Measurements from ENCODE around the gene CDC73. TPM values are rescaled to one million over a fixed set of nuclear protein-coding genes. Genes with fewer than 3 reads are reported as not detected.

The CDC73 gene
- total RNA-seq, 1 experiment from 2014 or later = 63.2 TPM

GRCh38 chr1:193210996-193211395, 89.2 kb downstream of the CDC73 start:
- intact Hi-C loops (cut with micrococcal nuclease) = no loop called here
- no peak for DNase-seq (ENCODE audit: low read depth, low spot score)
- CTCF ChIA-PET = interaction anchor here (0.7 to 1.4 kb wide), 2 partner anchors 21 to 192 kb away, joined by 3 read pairs; no protein-coding TSS in a partner anchor
- peaks cover 2 to 26% of the 10 kb centered on the region in 2 experiments; a peak in 2 of 4 replicates for H3K4me1 ChIP-seq (ENCODE audit: control insufficient read depth in 1 of 2, insufficient read depth in 2 of 2, low read length in 2 of 2)
- peak overlapping the region; percentile 2; the same call in 1 of the 2 replicates for H3K27ac ChIP-seq (ENCODE audit: low read depth, low read length)
- H3K27me3 ChIP-seq (ENCODE audit: insufficient read depth, low read length) = no peaks in the 10 kb centered on the region
- H3K79me2 ChIP-seq (ENCODE audit: insufficient read depth, low read length) = peaks cover 13% of the 10 kb centered on the region
- H3K9me3 ChIP-seq (ENCODE audit: control insufficient read depth in 1 of 2, insufficient read depth in 1 of 2, low read depth in 1 of 2, low read length in 2 of 2) = no peaks in the 10 kb centered on the region
- no peaks in the 10 kb centered on the region for H3K9me2 ChIP-seq (ENCODE audit: insufficient read depth)
- TF ChIP-seq SIN3A (IDR thresholded peaks at IDR 0.05; ENCODE audit: low read depth) (no peak), TCF7L2 (IDR thresholded peaks at IDR 0.05; ENCODE audit: borderline replicate concordance, extremely low read depth, insufficient read depth, insufficient read length) (no peak)
- no peak overlapping the region for H2AFZ ChIP-seq (ENCODE audit: low read depth, low read length, poor library complexity, severe bottlenecking)
- H3K4me3 ChIP-seq (replicated peaks in 1 of 2; ENCODE audit: low read depth in 1 of 2, low read length in 2 of 2) = peak overlapping the region in 1 of 2 experiments; percentile 27; a peak in 1 of 4 replicates
- H3K36me3 ChIP-seq (ENCODE audit: control insufficient read depth in 1 of 2, insufficient read depth in 2 of 2, low read length in 2 of 2) = peaks cover 4 to 23% of the 10 kb centered on the region in 2 experiments; a peak in 2 of 4 replicates
- H4K20me1 ChIP-seq (ENCODE audit: insufficient read depth) = no peaks in the 10 kb centered on the region
- peak overlapping the region; percentile 49 for H3K4me2 ChIP-seq (ENCODE audit: low read length)
- BruUV-seq (replicated peaks) = no TSS peak
- RAD21 ChIA-PET (ENCODE audit: low non-redundant PET in 1 of 2, low total read pairs in 2 of 2, uncharacterized antibody in 2 of 2, unreplicated experiment in 2 of 2) = no interaction called here
- H3K9ac ChIP-seq (ENCODE audit: low read length) = peak overlapping the region; percentile 27
- peak; percentile 28; the same call in 1 of the 2 replicates for ATAC-seq
- POLR2A ChIA-PET = no interaction called here

GRCh38 chr1:193211539-193211938, 89.7 kb downstream of the CDC73 start:
- Histone ChIP-seq H3K4me2 (ENCODE audit: low read length) (peak overlapping the region; percentile 49), H3K9ac (ENCODE audit: low read length) (peak overlapping the region; percentile 27), H3K9me3 (ENCODE audit: control insufficient read depth in 1 of 2, insufficient read depth in 1 of 2, low read depth in 1 of 2, low read length in 2 of 2) (no peaks in the 10 kb centered on the region), H3K79me2 (ENCODE audit: insufficient read depth, low read length) (peaks cover 9% of the 10 kb centered on the region), H3K4me3 (replicated peaks in 1 of 2; ENCODE audit: low read depth in 1 of 2, low read length in 2 of 2) (peak overlapping the region in 1 of 2 experiments; percentile 27; a peak in 2 of 4 replicates), H4K20me1 (ENCODE audit: insufficient read depth) (no peaks in the 10 kb centered on the region; the same call in 1 of the 2 replicates), H3K27ac (ENCODE audit: low read depth, low read length) (peak overlapping the region; percentile 2; the same call in 1 of the 2 replicates), H3K4me1 (ENCODE audit: control insufficient read depth in 1 of 2, insufficient read depth in 2 of 2, low read length in 2 of 2) (peaks cover 2 to 26% of the 10 kb centered on the region in 2 experiments; a peak in 2 of 4 replicates), H3K27me3 (ENCODE audit: insufficient read depth, low read length) (no peaks in the 10 kb centered on the region), H3K36me3 (ENCODE audit: control insufficient read depth in 1 of 2, insufficient read depth in 2 of 2, low read length in 2 of 2) (peaks cover 4 to 20% of the 10 kb centered on the region in 2 experiments; a peak in 2 of 4 replicates), H2AFZ (ENCODE audit: low read depth, low read length, poor library complexity, severe bottlenecking) (no peak overlapping the region), H3K9me2 (ENCODE audit: insufficient read depth) (no peaks in the 10 kb centered on the region)
- RAD21 ChIA-PET (ENCODE audit: low non-redundant PET in 1 of 2, low total read pairs in 2 of 2, uncharacterized antibody in 2 of 2, unreplicated experiment in 2 of 2) = no interaction called here
- ATAC-seq (peak; percentile 92), DNase-seq (ENCODE audit: low read depth, low spot score) (peak; percentile 72)
- POLR2A ChIA-PET = no interaction called here
- CTCF ChIA-PET = no interaction called here
- intact Hi-C loops (cut with micrococcal nuclease) = no loop called here
- BruUV-seq (replicated peaks) = no TSS peak
- no peak for TF ChIP-seq TCF7L2 (IDR thresholded peaks at IDR 0.05; ENCODE audit: borderline replicate concordance, extremely low read depth, insufficient read depth, insufficient read length)
- TF ChIP-seq ZFX (IDR thresholded peaks at IDR 0.05) = no peak
- TF ChIP-seq ZBTB33 (IDR thresholded peaks at IDR 0.05; ENCODE audit: extremely low read depth, insufficient replicate concordance, low read length) = no peak
- TF ChIP-seq EGR1 (IDR thresholded peaks at IDR 0.05; ENCODE audit: low read depth) = peak; percentile 28; the same call in 1 of the 2 replicates
- 0 out of 2 replicates have a peak, but pooled peaks have one; percentile 61 for TF ChIP-seq CBX3 (IDR thresholded peaks at IDR 0.05; ENCODE audit: low read depth)
- TF ChIP-seq REST (IDR thresholded peaks at IDR 0.05; ENCODE audit: low read depth) = no peak
- TF ChIP-seq ZNF274 (IDR thresholded peaks at IDR 0.05; ENCODE audit: low read depth, low read length) = no peak
- TF ChIP-seq SIN3A (IDR thresholded peaks at IDR 0.05; ENCODE audit: low read depth) = 0 out of 2 replicates have a peak, but pooled peaks have one; percentile 27
- TF ChIP-seq CTCF (IDR thresholded peaks at IDR 0.05 in 2 of 3, conservative IDR thresholded peaks at IDR 0.05 in 1 of 3; ENCODE audit: borderline replicate concordance in 1 of 3, insufficient read depth in 1 of 3, low read depth in 2 of 3, low read length in 2 of 3) = no peak
- TF ChIP-seq EZH2phosphoT487 (IDR thresholded peaks at IDR 0.05; ENCODE audit: borderline replicate concordance) = no peak

Data from HCT116 (cell line).